GM12891 (cell line): Measurements from ENCODE around the gene GRB2.

Source experiments
- PAX5 ChIP-seq: IDR thresholded peaks from 2 replicates; pipeline ENCODE4 v1.6.1; 2011; ENCODE audit warnings: low read length, moderate library complexity, mild to moderate bottlenecking; ENCODE audit not compliant: insufficient read depth, severe bottlenecking
- POLR2A ChIP-seq: IDR thresholded peaks from 2 replicates; pipeline ENCODE4 v1.6.1; 2011; ENCODE audit warnings: low read depth, low read length, control low read depth

GRCh38 chr17:75447951-75448856, 42.7 kb upstream of the GRB2 start:
- TF ChIP-seq POLR2A (no peak), PAX5 (no peak)
